Ishikawa (cell line): ENCODE results near the gene ZNF536.

Source experiments
- CEBPB ChIP-seq: IDR thresholded peaks from 2 replicates; pipeline ENCODE4 v1.6.1; 2012
- CREB1 ChIP-seq: IDR thresholded peaks from 2 replicates; pipeline ENCODE4 v1.6.1; 2012; ENCODE audit warnings: low read depth
- EGR1 ChIP-seq: IDR thresholded peaks from 2 replicates; pipeline ENCODE4 v1.6.1; 2012
- EP300 ChIP-seq: IDR thresholded peaks from 2 replicates; pipeline ENCODE4 v1.6.1; 2012; ENCODE audit warnings: borderline replicate concordance
- FOXM1 ChIP-seq: IDR thresholded peaks from 2 replicates; pipeline ENCODE4 v1.6.1; 2012; ENCODE audit warnings: low read depth, borderline replicate concordance
- MAX ChIP-seq: IDR thresholded peaks from 2 replicates; pipeline ENCODE4 v1.6.1; 2012
- NFIC ChIP-seq: IDR thresholded peaks from 2 replicates; pipeline ENCODE4 v1.6.1; 2012
- RAD21 ChIP-seq: IDR thresholded peaks from 2 replicates; pipeline ENCODE4 v1.6.1; 2012; ENCODE audit warnings: low read depth
- TAF1 ChIP-seq: IDR thresholded peaks from 2 replicates; pipeline ENCODE4 v1.6.1; 2012; ENCODE audit warnings: low read depth, mild to moderate bottlenecking
- TCF12 ChIP-seq: IDR thresholded peaks from 2 replicates; pipeline ENCODE4 v1.6.1; 2012; ENCODE audit warnings: low read depth
- TEAD4 ChIP-seq: IDR thresholded peaks from 2 replicates; pipeline ENCODE4 v1.6.1; 2012
- USF1 ChIP-seq: IDR thresholded peaks from 2 replicates; pipeline ENCODE4 v1.6.1; 2012
- YY1 ChIP-seq: IDR thresholded peaks from 2 replicates; pipeline ENCODE4 v1.6.1; 2012; ENCODE audit warnings: low read depth

GRCh38 chr19:30423481-30423880 is 51.3 kb downstream of the ZNF536 start:
- no peak for TF ChIP-seq CEBPB
- TF ChIP-seq EP300 = no peak
- TF ChIP-seq CREB1 = no peak
- TF ChIP-seq MAX = no peak
- no peak for TF ChIP-seq YY1
- TF ChIP-seq FOXM1 = no peak
- TF ChIP-seq EGR1 = no peak
- TF ChIP-seq TAF1 = no peak
- no peak for TF ChIP-seq NFIC
- TF ChIP-seq USF1 = no peak
- no peak for TF ChIP-seq TCF12
- no peak for TF ChIP-seq RAD21
- TF ChIP-seq TEAD4 = no peak
